GM12878 (cell line): Measurements from ENCODE around the gene KLHL25. TPM values are rescaled to one million over a fixed set of nuclear protein-coding genes. Genes with fewer than 3 reads are reported as not detected.

Experiments used
- ATAC-seq: fragments of 200-7000 bp; cut with Tn5 transposase; 3 replicates; pipeline ENCODE4 v1.9.1; 2020; ENCODE audit warnings: mild to moderate bottlenecking, moderate library complexity
- BruUV-seq: library from RNA; stranded (reverse); fragments of 400-500 nt; replicated peaks from 2 replicates; lab custom pipeline; 2021; lab: Mats Ljungman, UMichigan
- CTCF ChIA-PET: fragments of 300-600 bp; sonication (Branson Sonifier 250); formaldehyde crosslinking; extraction: SDS; loops from one replicate; lab custom pipeline; 2021; ENCODE audit warnings: inconsistent platforms; lab: Yijun Ruan, JAX
- POLR2A ChIA-PET: fragments of 350-600 bp; formaldehyde crosslinking; extraction: SDS; loops from one replicate; lab custom pipeline; 2021; ENCODE audit warnings: inconsistent platforms; lab: Charles Lee
- RAD21 ChIA-PET: fragments of 300-600 bp; sonication (Branson Sonifier 250); formaldehyde crosslinking; loops from one replicate; lab custom pipeline; 2023; ENCODE audit warnings: antibody characterized with exemption; ENCODE audit not compliant: unreplicated experiment; lab: Charles Lee
- SMC1A ChIA-PET: fragments of 300-600 bp; sonication (Branson Sonifier 250); formaldehyde crosslinking; loops from one replicate; lab custom pipeline; 2023; ENCODE audit not compliant: unreplicated experiment, uncharacterized antibody; lab: Charles Lee
- DNase-seq: peaks from one replicate; pipeline ENCODE4 v3.0.0-alpha.2; 2011; ENCODE audit warnings: low read depth, low spot score
- FAIRE-seq: peaks from 3 replicates; lab custom pipeline; 2011; peaks lifted over from hg19 to GRCh38; lab: Jason Lieb, UNC
- H2AFZ ChIP-seq: 2 replicates; pipeline ENCODE4 v1.6.0; 2011; ENCODE audit warnings: low read depth, low read length, control low read depth; ENCODE audit not compliant: control insufficient read depth
- H3K27ac ChIP-seq: 2 replicates; pipeline ENCODE4 v1.5.1; 2011; ENCODE audit warnings: control low read depth; ENCODE audit not compliant: control insufficient read depth, insufficient read depth
- H3K27me3 ChIP-seq, 2 experiments: replicated peaks in 1 of 2; 2 replicates each; pipeline versions ENCODE4 v1.6.0 to v1.6.1; 2011; ENCODE audit warnings: low read length in 1 of 2; ENCODE audit not compliant: control insufficient read depth in 2 of 2, insufficient read depth in 2 of 2
- H3K36me3 ChIP-seq, 2 experiments: 2 replicates each; pipeline ENCODE4 v1.5.1; 2011; ENCODE audit warnings: low read length in 1 of 2; ENCODE audit not compliant: control insufficient read depth in 2 of 2, insufficient read depth in 2 of 2
- H3K4me1 ChIP-seq: 2 replicates; pipeline ENCODE4 v1.6.1; 2011; ENCODE audit warnings: mild to moderate bottlenecking, low read length, moderate library complexity, mixed read lengths; ENCODE audit not compliant: control insufficient read depth, insufficient read depth
- H3K4me2 ChIP-seq: 2 replicates; pipeline ENCODE4 v1.6.0; 2011; ENCODE audit warnings: control low read depth; ENCODE audit not compliant: control insufficient read depth, insufficient read depth
- H3K4me3 ChIP-seq: fragments of 200-600 bp; sonication (generic); 2 replicates; pipeline ENCODE4 v1.5.1; 2016
- H3K79me2 ChIP-seq: 2 replicates; pipeline ENCODE4 v1.6.0; 2011; ENCODE audit warnings: low read length; ENCODE audit not compliant: control insufficient read depth, insufficient read depth
- H3K9ac ChIP-seq: 2 replicates; pipeline ENCODE4 v1.8.0; 2011; ENCODE audit warnings: low read length, control low read depth, mixed read lengths; ENCODE audit not compliant: control insufficient read depth, insufficient read depth
- H3K9me3 ChIP-seq: replicated peaks from 3 replicates; pipeline ENCODE4 v1.5.1; 2011; ENCODE audit warnings: mild to moderate bottlenecking, low read length; ENCODE audit not compliant: control insufficient read depth, insufficient read depth
- H4K20me1 ChIP-seq: 2 replicates; pipeline ENCODE4 v1.6.0; 2011; ENCODE audit not compliant: control insufficient read depth, insufficient read depth
- BCL11A ChIP-seq: IDR thresholded peaks from 2 replicates; pipeline ENCODE4 v1.6.1; 2011; ENCODE audit warnings: low read depth, low read length
- CBX3 ChIP-seq: fragments of 200-600 bp; sonication (generic); IDR thresholded peaks from 2 replicates; pipeline ENCODE4 v1.6.1; 2016; ENCODE audit warnings: low read depth, borderline replicate concordance
- CEBPB ChIP-seq, 2 experiments: fragments of 150-350 bp in 1 of 2; IDR thresholded peaks; 2 replicates each; pipeline ENCODE4 v1.6.1; 2012 to 2014; ENCODE audit warnings: low read depth in 2 of 2, low read length in 2 of 2, borderline replicate concordance in 1 of 2, inconsistent platforms in 1 of 2
- CHD1 ChIP-seq: IDR thresholded peaks from 2 replicates; pipeline ENCODE4 v1.6.1; 2012; ENCODE audit warnings: low read depth, low read length, improper control_type of control experiment
- DPF2 ChIP-seq: fragments of 450-650 bp; IDR thresholded peaks from 2 replicates; pipeline ENCODE4 v1.6.1; 2017; ENCODE audit warnings: mild to moderate bottlenecking
- ETV6 ChIP-seq, 2 experiments: fragments of 450-650 bp in 1 of 2; IDR thresholded peaks in 1 of 2; conservative IDR thresholded peaks in 1 of 2; 2 replicates each; pipeline ENCODE4 v1.6.1; 2014; ENCODE audit warnings: antibody characterized with exemption in 1 of 2, borderline replicate concordance in 1 of 2, low read depth in 1 of 2, mild to moderate bottlenecking in 1 of 2, moderate library complexity in 1 of 2
- KAT2A ChIP-seq: conservative IDR thresholded peaks from 2 replicates; pipeline ENCODE4 v1.6.1; 2011; ENCODE audit warnings: low read depth, low read length; ENCODE audit not compliant: control insufficient read depth
- KDM1A ChIP-seq: fragments of 200-600 bp; sonication (generic); IDR thresholded peaks from 2 replicates; pipeline ENCODE4 v1.6.1; 2016; ENCODE audit warnings: borderline replicate concordance
- MTA2 ChIP-seq: fragments of 450-650 bp; IDR thresholded peaks from 2 replicates; pipeline ENCODE4 v1.6.1; 2016; ENCODE audit warnings: low read depth, mild to moderate bottlenecking, moderate library complexity
- MYB ChIP-seq: fragments of 150-350 bp; IDR thresholded peaks from 2 replicates; pipeline ENCODE4 v1.6.1; 2014; ENCODE audit warnings: mild to moderate bottlenecking, low read depth, low read length, borderline replicate concordance
- PAX5 ChIP-seq: IDR thresholded peaks from 2 replicates; pipeline ENCODE4 v1.6.1; 2011; ENCODE audit warnings: low read depth, low read length, borderline replicate concordance
- RB1 ChIP-seq: fragments of 450-650 bp; formaldehyde crosslinking; IDR thresholded peaks from 2 replicates; pipeline ENCODE4 v1.6.1; 2017; ENCODE audit warnings: mild to moderate bottlenecking, borderline replicate concordance
- SIX5 ChIP-seq: IDR thresholded peaks from 2 replicates; pipeline ENCODE4 v1.6.1; 2011; ENCODE audit warnings: mild to moderate bottlenecking, low read depth, low read length, moderate library complexity; ENCODE audit not compliant: severe bottlenecking
- TCF12 ChIP-seq: IDR thresholded peaks from 2 replicates; pipeline ENCODE4 v1.6.1; 2011; ENCODE audit warnings: low read depth, mild to moderate bottlenecking, low read length
- TCF3 ChIP-seq: IDR thresholded peaks from 2 replicates; pipeline ENCODE4 v1.6.1; 2012; ENCODE audit warnings: low read depth, mild to moderate bottlenecking, low read length, borderline replicate concordance; ENCODE audit not compliant: insufficient read depth
- ZBED1 ChIP-seq: IDR thresholded peaks from 2 replicates; pipeline ENCODE4 v1.6.1; 2016; ENCODE audit warnings: borderline replicate concordance
- WGBS: methylation state at CpG from one replicate; pipeline ENCODE4 v1.1.6; 2016; ENCODE audit warnings: low lambda C conversion rate; ENCODE audit not compliant: insufficient replicate concordance, insufficient coverage; ENCODE audit errors: missing lambda C conversion rate; 5-methylcytosine and 5-hydroxymethylcytosine counted together
- in situ Hi-C: fragments of 300-500 bp; cut with MboI; formaldehyde crosslinking; loops from 9 replicates; pipeline ENCODE4 v1.14.3; 2018; ENCODE audit warnings: mixed read lengths
- intact Hi-C: fragments of 100-400 bp; cut with micrococcal nuclease; formaldehyde crosslinking; loops from one replicate; pipeline ENCODE4 v1.14.2; 2022; ENCODE audit not compliant: unreplicated experiment
- polyA plus RNA-seq, 11 experiments: library from polyadenylated mRNA; depleted of rRNA in 4 of 11; unstranded in 6 of 11; stranded (reverse) in 5 of 11; fragments of >200 nt; fragmentation: Nextera tagmentation in 4 of 11; fragmentation: Illumina TruSeq in 1 of 11; extraction: Ambion mirVana in 4 of 11; extraction: Trizol in 1 of 11; gene quantifications; 1 replicate in 1 of 11; 2 replicates in 10 of 11; pipeline versions ENCODE4 v1.2.1 to v1.2.3, GENCODE V29; 2011 to 2016; ENCODE audit warnings: inconsistent platforms in 2 of 11, missing spikeins in 2 of 11, low read depth in 1 of 11
- total RNA-seq, 4 experiments: library from RNA; depleted of rRNA in 3 of 4; stranded (reverse); fragments of >200 nt in 3 of 4; fragmentation: Illumina TruSeq in 1 of 4; extraction: Trizol in 1 of 4; gene quantifications; 2 replicates each; pipeline versions ENCODE4 v1.2.1 to v1.2.3, GENCODE V29; 2013 to 2021
- TF ChIP-seq, protein P1 (sequence below): fragments of 450-650 bp; IDR thresholded peaks from 2 replicates; pipeline ENCODE4 v1.6.1; 2018; ENCODE audit warnings: borderline replicate concordance, mild to moderate bottlenecking; ENCODE audit not compliant: partially characterized antibody
- TF ChIP-seq, protein P2 (sequence below): IDR thresholded peaks from 2 replicates; pipeline ENCODE4 v1.6.1; 2012; ENCODE audit warnings: low read depth, low read length, improper control_type of control experiment

The KLHL25 gene
- total and polyA plus RNA-seq, 10 of the 15 experiments (the other 5 are each of a cell fraction or from before 2014, with no cell fraction given): 0.04 to 3.0 (median 2.1) TPM; not detected in 1

DNA sequence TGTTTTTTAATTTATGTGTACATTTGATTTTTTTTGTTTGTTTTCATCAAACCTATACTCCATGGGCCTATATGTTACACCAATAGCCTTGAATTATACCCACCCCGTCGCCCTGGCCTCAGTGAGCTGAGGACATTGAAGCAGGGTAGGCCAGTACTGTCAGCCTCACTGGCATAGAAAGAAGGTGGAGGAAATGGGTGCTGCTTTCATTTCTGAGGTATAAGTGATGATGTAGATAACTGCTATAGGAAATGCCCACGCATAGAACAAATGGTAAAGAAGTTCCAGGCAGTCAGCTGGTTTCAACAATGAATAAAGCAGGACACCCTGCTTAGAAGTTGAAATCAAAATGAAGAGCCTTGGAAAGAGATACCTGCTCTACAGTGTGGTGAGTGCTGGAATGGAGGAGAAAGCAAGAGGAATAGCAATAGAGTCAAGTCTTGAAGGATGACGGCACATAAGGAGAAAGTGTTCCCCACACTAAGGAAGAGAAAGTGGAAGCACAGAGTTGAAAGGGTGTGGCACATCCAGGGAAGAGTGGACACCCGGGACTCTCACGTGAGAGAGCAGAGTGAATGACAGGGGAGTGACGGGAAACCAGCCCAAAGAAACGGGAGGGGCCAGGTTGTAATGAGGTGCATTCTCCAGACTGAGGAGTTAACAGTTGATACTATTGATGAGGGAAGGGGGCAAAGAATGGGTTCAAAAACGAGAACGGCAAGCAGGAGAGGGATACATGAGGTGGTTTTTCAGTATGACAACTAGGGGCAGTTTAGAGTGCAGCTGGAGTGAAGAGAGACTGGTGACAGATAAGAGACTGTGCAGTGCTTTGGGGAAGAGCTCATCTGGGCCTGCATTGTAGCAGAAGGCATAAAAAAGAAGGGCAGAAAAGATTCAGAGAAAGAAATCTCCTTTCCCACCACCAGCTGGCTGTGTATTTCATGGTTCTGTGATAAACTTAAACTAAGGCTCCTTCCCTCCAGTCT lies 70.5 kb downstream of the KLHL25 start:
- SMC1A ChIA-PET: interaction anchor here (0.6 to 1.8 kb wide), 3 partner anchors 12 to 108 kb away, joined by 3 to 6 read pairs (median 3); no protein-coding TSS in a partner anchor
- H3K4me2 ChIP-seq: no peak overlapping the region
- peaks cover 1% of the 10 kb centered on the region for H3K79me2 ChIP-seq
- ATAC-seq (peak; percentile 62), DNase-seq (no peak), FAIRE-seq (no peak)
- 26% methylated on average over 10 of the region's 10 CpGs for WGBS
- POLR2A ChIA-PET: no interaction called here
- intact Hi-C loops: no loop called here
- CTCF ChIA-PET: interaction anchor here (0.8 to 0.9 kb wide), 2 partner anchors 8 to 219 kb away, joined by 3 read pairs; no protein-coding TSS in a partner anchor
- no TSS peak for BruUV-seq
- no peak overlapping the region for H2AFZ ChIP-seq
- H3K27ac ChIP-seq: no peak overlapping the region
- no peaks in the 10 kb centered on the region for H3K9me3 ChIP-seq
- H3K9ac ChIP-seq: no peak overlapping the region
- no peak overlapping the region for H3K4me3 ChIP-seq
- peaks cover 13% of the 10 kb centered on the region for H3K4me1 ChIP-seq
- H3K27me3 ChIP-seq: no peaks in the 10 kb centered on the region
- in situ Hi-C loops: no loop called here
- peaks cover 29 to 61% of the 10 kb centered on the region in 2 experiments for H3K36me3 ChIP-seq
- RAD21 ChIA-PET: interaction anchor here (1.2 kb wide), 1 partner anchor 13 kb away, joined by 5 read pairs; no protein-coding TSS in a partner anchor
- H4K20me1 ChIP-seq: no peaks in the 10 kb centered on the region
- TF ChIP-seq RB1 (no peak), CHD1 (no peak), MTA2 (no peak), TCF3 (no peak), TCF12 (no peak), DPF2 (no peak), SIX5 (no peak), CBX3 (no peak), PAX5 (no peak), BCL11A (no peak), CEBPB (IDR thresholded peaks at IDR 0.05; ENCODE audit: borderline replicate concordance in 1 of 2, low read depth in 2 of 2, low read length in 2 of 2) (no peak), ZBED1 (no peak), KDM1A (no peak), MYB (no peak), ETV6 (conservative IDR thresholded peaks at IDR 0.05 in 1 of 2, IDR thresholded peaks at IDR 0.05 in 1 of 2; ENCODE audit: borderline replicate concordance in 1 of 2, low read depth in 1 of 2) (no peak), KAT2A (no peak)
- TF ChIP-seq, protein P1, sequence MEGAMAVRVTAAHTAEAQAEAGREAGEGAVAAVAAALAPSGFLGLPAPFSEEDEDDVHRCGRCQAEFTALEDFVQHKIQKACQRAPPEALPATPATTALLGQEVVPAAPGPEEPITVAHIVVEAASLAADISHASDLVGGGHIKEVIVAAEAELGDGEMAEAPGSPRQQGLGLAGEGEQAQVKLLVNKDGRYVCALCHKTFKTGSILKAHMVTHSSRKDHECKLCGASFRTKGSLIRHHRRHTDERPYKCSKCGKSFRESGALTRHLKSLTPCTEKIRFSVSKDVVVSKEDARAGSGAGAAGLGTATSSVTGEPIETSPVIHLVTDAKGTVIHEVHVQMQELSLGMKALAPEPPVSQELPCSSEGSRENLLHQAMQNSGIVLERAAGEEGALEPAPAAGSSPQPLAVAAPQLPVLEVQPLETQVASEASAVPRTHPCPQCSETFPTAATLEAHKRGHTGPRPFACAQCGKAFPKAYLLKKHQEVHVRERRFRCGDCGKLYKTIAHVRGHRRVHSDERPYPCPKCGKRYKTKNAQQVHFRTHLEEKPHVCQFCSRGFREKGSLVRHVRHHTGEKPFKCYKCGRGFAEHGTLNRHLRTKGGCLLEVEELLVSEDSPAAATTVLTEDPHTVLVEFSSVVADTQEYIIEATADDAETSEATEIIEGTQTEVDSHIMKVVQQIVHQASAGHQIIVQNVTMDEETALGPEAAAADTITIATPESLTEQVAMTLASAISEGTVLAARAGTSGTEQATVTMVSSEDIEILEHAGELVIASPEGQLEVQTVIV: no peak
- TF ChIP-seq, protein P2, sequence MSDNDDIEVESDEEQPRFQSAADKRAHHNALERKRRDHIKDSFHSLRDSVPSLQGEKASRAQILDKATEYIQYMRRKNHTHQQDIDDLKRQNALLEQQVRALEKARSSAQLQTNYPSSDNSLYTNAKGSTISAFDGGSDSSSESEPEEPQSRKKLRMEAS: no peak
